Activated T-helper 1 cell treated with anti-CD3 and anti-CD28 coated beads, Interleukin-2, amount 50 U/mL, for 16 hours (primary cell): Measurements from ENCODE around the gene RAPGEFL1.
A peak's percentile ranks its signal among the peaks of the same experiment; 100 is the strongest.
"Not testable (repeated sequence)": the region's sequence is repeated elsewhere in the genome, so short reads cannot be mapped to it uniquely, and the experiment has no call there.

Experiments used
- DNase-seq, 2 donors: peaks; one replicate each; pipeline ENCODE4 v3.0.0-alpha.2; 2020; ENCODE audit warnings: low read depth in 1 of 2, low spot score in 1 of 2

Gene RAPGEFL1, protein sequence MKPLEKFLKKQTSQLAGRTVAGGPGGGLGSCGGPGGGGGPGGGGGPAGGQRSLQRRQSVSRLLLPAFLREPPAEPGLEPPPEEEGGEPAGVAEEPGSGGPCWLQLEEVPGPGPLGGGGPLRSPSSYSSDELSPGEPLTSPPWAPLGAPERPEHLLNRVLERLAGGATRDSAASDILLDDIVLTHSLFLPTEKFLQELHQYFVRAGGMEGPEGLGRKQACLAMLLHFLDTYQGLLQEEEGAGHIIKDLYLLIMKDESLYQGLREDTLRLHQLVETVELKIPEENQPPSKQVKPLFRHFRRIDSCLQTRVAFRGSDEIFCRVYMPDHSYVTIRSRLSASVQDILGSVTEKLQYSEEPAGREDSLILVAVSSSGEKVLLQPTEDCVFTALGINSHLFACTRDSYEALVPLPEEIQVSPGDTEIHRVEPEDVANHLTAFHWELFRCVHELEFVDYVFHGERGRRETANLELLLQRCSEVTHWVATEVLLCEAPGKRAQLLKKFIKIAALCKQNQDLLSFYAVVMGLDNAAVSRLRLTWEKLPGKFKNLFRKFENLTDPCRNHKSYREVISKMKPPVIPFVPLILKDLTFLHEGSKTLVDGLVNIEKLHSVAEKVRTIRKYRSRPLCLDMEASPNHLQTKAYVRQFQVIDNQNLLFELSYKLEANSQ

DNA sequence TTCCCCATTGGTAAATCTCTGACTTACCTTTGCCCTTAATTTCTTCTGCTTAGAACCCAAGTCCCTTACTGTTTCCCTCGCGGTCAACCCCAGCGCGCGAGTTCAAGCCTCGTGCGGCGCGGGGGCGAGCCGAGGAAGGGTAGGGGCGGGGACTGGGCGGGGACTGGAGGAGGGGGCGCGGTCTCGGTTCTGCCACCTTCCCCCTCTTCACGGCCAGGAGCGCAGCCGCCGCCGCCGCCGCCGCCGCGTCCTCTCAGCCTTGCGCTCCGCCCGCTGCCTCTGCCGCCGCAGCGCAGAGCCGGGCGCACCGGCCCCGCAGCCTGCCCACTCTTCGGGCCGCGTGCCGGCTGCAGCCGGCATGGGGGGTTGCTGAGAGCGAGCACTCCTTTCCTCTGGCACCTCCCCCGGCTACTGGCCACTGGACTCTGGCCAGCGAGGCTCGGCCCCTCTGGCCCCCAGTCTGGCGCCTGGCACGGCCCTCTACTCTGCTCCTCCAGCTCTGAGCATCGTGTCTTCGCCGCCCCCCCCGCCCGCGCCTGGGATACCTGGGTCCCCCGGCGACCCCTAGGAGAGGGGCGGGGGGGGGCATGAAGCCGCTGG is at the start of gene RAPGEFL1:
Gene RAPGEFL1, plus strand, starts transcription at position 196 of the 600 bp plus-strand sequence. Its CDS starts 392 bp downstream, at position 588.
- peak; percentile 71 to 76 for DNase-seq

- no peak for DNase-seq
Measured at GRCh38 chr17:40129498-40129897, 47.8 kb upstream of the RAPGEFL1 start.

- DNase-seq: no peak
Measured at GRCh38 chr17:40130352-40131042, 46.8 kb upstream of the RAPGEFL1 start.

- no peak for DNase-seq
Measured at GRCh38 chr17:40134184-40134583, 43.1 kb upstream of the RAPGEFL1 start.

- no peak for DNase-seq
Measured at GRCh38 chr17:40135817-40136216, 41.5 kb upstream of the RAPGEFL1 start.

DNA sequence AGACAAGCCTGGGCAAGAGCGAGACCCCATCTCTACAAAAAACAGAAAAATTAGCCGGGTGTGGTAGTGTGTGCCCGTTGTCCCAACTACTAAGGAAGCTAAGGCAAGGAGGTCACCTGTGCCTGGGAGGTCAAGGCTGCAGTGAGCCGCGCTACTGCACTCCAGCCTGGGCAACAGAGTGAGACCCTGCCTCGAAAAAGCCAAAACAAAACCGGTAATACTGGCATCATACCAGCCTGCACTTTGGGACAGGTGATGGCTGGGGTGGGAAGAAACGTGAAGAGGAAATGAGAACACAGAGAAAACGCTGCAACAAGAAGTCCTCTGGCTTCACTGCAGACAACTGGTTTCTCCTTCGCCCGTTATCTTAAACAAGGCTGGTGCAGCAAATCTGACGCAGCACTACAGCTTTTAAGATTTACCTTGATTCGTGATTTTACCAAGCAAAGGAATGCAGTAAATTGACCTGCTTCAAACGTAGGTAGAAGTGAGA is 37.7 kb upstream of the RAPGEFL1 start:
- DNase-seq: no peak

GRCh38 chr17:40143166-40143565 is 34.1 kb upstream of the RAPGEFL1 start:
- DNase-seq: not testable (repeated sequence)

DNA sequence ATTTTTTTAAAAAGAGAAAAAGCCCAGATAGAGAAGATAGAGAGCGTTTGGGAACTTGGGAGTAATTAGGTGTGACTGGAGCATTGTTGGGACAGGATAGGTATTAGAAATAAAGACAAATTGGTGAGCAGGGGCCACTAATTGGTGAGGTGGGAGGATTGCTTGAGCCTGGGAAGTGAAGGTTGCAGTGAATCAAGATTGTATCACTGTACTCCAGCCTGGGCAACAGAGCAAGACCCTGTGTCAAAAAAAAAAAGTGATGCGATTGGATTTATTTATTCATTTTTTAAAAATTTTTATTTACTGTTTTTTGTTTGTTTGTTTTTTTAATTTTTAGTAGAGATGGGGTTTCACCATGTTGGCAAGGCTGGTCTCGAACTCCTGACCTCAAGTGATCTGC is 31.8 kb upstream of the RAPGEFL1 start:
- no peak for DNase-seq

DNA sequence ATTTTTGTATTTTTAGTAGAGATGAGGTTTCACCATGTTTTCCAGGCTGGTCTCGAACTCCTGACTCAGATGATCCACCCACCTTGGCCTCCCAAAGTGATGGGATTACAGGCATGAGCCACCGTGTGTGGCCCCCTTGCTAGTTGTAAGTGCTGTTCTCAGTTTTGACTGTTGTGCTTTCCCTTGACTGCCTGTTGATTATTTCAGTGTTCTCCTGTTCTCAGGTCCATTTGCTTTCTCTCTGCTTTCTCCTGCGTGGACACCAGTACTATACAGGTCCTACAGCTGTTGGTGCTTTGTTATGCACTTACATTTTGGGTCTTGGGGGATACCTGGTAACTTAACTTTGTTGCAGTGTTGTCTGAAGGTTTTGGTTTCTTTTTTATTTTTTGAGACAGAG is 28.7 kb upstream of the RAPGEFL1 start:
- no peak for DNase-seq

GRCh38 chr17:40150276-40150675 is 27.0 kb upstream of the RAPGEFL1 start:
- DNase-seq: no peak

DNA sequence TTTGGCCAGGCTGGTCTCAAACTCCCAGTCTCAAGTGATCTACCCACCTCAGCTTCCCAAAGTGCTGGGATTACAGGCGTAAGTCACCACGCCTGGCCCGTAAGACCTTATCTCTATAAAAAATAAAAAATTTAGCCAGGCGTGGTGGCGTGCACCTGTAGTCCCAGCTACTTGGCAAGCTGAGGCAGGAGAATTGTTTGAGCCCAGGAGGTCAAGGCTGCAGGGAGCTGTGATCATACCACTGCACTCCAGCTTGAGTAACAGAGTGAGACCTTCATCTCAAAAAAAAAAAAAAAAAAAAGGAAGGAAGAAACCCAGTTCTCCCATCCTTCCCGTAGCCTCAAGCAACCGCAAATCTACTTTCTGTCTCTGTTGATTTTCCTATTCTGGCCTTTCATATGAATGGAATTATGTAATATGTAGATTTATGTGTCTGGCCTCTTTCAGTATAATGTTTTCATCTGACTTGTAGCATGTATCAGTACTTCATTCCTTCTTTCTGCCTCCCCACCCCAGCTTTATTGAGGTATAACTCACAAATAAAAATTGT is 25.8 kb upstream of the RAPGEFL1 start:
- no peak for DNase-seq

GRCh38 chr17:40153603-40154236 is 23.6 kb upstream of the RAPGEFL1 start:
- DNase-seq: no peak

- DNase-seq: no peak
Measured at GRCh38 chr17:40157973-40158372, 19.3 kb upstream of the RAPGEFL1 start.

GRCh38 chr17:40158438-40159013 is 18.7 kb upstream of the RAPGEFL1 start:
- DNase-seq: no peak

DNA sequence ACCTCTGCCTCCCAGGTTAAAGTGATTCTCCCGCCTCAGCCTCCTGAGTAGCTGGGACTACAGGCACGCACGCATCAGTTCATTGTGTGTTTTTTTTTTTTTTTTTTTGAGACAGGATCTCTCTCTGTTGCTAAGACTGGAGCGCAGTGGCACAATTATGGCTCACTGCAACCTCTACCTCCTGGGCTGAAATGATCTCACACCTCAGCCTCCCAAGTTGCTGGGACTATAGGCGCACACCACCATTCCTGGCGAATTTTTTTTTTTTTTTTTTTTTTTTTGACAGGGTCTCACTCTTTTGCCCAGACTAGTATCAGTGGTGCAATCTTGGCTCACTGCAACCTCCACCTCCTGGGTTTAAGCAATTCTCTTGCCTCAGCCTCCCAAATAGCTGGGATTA is 17.8 kb upstream of the RAPGEFL1 start:
- no peak for DNase-seq

GRCh38 chr17:40167685-40168261 is 9.5 kb upstream of the RAPGEFL1 start:
- DNase-seq: no peak

DNA sequence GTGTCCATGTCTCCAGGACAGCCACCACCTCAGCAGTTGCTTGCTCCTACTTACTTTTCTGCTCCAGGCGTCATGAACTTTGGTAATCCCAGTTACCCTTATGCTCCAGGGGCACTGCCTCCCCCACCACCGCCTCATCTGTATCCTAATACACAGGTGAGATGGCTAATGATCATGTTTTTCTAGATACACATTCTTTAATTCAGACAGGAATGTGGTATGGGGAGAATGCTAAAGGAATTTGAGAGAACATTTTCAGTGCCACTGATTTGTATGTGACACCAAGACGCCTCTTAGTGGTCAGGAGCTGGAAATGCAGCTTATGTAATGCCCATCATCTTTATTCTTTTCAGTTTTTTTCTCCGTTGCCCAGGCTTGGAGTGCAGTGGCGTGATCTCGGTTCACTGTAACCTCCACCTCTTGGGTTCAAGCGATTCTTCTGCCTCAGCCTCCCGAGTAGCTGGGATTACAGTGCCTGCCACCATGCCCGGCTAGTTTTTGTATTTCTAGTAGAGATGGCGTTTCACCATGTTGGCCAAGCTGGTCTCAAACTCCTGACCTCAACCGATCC is 8.9 kb upstream of the RAPGEFL1 start:
- DNase-seq: no peak

GRCh38 chr17:40170325-40170724 is 6.9 kb upstream of the RAPGEFL1 start:
- no peak for DNase-seq

DNA sequence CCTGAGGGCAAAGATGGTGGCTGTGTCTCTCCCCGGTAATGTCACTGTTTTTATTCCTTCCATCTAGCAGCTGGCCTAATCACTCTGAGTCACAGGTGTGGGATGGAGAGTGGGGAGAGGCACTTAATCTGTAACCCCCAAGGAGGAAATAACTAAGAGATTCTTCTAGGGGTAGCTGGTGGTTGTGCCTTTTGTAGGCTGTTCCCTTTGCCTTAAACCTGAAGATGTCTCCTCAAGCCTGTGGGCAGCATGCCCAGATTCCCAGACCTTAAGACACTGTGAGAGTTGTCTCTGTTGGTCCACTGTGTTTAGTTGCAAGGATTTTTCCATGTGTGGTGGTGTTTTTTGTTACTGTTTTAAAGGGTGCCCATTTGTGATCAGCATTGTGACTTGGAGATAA is 5.5 kb upstream of the RAPGEFL1 start:
- no peak for DNase-seq
